RPMI7951 (cell line): ENCODE measurements around the gene DMBX1. TPM values are rescaled to one million over a fixed set of nuclear protein-coding genes. Genes with fewer than 3 reads are reported as not detected.

Source experiments
- DNase-seq: peaks from one replicate; pipeline ENCODE4 v3.0.0-alpha.2; 2012; ENCODE audit warnings: low read depth
- total RNA-seq: library from RNA; depleted of rRNA; stranded (reverse); fragments of >200 nt; shearing (Covaris generic); gene quantifications from 2 replicates; pipeline ENCODE4 v1.2.3, GENCODE V29; 2014

Gene DMBX1
- total RNA-seq, 1 experiment from 2014 or later = not detected

GRCh38 chr1:46506470-46507219, 17.0 kb downstream of the DMBX1 start:
- no peak for DNase-seq

GRCh38 chr1:46508757-46509156, 19.1 kb downstream of the DMBX1 start:
- DNase-seq = no peak

DNA sequence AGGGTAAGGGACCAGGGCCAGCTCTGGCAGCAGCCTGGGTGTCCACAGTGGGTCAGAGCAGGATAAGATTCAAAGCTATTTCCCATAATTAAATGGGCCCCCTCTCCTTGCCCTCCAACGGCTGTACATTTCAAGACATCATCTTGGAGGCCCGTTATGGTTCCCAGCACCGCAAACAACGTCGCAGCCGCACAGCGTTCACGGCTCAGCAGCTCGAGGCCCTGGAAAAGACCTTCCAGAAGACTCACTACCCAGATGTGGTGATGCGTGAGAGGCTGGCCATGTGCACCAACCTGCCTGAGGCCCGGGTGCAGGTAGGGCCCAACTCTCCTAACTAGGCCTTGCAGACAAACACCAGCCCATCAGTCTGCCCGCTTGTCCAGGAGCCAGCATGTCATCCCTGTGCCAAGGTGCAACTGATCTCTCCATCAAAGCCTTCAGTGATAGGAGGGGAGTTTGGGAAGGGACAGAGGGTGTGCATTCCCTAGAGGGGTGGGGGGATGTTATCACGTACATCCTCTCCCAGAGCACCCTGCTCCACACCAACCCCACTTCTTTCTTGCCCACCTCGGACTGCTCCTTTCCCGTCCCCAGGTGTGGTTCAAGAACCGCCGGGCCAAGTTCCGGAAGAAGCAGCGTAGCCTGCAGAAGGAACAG, 20.8 kb downstream of the DMBX1 start:
- DNase-seq = no peak

GRCh38 chr1:46510998-46511365, 21.3 kb downstream of the DMBX1 start:
- DNase-seq = no peak

- DNase-seq = no peak
These were observed 22.6 kb downstream of the DMBX1 start for GRCh38 chr1:46512135-46512791.

DNA sequence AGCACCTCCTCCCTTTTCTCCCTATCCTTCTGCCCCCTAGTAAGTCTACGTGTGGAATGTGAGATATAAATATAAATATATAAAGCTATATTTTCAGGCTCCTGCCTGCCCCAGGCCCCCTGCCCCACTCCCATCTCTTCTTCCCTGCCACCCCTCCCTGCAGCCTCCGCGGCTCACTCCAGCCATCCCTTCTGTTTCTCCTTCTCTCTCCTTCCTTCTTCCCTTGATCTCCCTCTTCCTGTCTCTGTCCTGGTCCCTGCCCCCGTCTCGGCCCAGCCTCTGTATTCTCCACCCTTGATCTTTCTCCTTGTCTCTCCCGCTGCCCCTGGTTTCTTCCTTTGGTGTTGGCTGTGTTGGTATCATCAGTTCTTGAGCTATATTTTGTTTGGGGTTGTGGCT, 23.2 kb downstream of the DMBX1 start:
- no peak for DNase-seq

DNA sequence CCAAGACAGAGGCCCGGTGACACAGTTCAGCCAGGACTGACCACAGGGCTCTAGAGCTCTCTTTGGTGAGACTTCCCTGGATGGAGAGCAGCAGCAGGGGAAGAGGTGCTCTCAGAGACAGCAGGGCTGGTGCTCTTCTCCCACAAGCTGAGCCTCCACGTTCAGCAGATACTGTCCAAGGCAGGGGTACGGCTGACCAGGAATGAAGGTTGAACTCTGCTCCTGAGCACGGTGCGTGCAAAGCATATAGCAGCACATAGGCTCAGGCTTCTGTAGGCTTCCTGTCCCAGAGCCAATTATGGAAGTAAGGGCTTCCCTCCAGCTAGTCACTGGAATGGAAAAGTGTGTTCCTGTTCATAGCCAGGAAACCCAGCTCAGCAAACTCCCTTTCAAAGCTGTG, 23.9 kb downstream of the DMBX1 start:
- no peak for DNase-seq

DNA sequence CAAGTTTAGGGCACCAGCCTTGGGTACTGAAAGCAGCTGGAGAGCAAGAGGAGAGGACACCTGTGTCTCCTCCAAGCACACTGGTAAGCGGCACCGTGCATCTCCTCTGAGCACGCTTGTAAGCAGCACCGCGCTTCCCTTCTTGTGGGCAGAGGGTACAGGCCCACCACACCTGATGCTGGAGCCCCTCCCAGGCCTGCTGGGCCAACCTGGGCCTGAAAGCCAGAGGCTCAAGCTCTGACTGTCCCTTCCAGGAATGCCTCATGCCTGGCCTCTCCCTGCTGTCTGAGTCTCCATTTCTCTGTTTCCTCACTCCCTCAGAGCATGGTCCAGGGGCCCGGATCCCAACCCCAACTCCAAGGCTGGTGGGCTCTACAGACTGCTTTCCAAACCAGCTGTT, 25.9 kb downstream of the DMBX1 start:
- DNase-seq = no peak

GRCh38 chr1:46516200-46516950, 26.7 kb downstream of the DMBX1 start:
- no peak for DNase-seq

DNA sequence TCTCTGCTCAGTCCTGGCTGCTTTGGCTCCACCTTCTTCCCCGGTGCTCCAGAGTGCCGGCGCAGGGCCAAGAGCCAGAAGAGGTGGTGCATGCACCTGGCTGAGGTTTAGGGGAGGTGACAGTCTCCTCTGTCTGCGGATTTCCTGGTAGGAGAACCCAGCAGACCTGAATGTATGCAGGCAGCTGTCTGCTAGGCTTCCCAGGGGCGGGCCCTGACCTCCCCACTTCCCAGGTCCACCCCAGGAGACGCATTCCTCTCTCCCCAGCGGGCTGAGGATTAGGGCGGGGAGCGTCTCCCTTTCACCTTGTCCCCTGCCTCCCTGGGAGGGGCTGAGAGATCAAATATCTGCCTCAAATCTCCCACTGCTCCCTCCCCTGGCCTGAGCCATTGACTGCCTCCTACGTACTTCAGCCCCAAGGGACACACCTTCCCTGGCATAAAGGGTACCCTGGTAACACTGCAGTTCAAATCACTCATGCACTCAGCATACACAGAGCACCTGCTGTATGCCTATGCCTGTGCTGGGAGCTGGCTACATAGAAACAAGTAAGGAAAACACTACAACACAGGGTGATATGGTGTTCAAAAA, 27.5 kb downstream of the DMBX1 start:
- no peak for DNase-seq

- no peak for DNase-seq
These were observed 28.4 kb downstream of the DMBX1 start for GRCh38 chr1:46517932-46518498.

DNA sequence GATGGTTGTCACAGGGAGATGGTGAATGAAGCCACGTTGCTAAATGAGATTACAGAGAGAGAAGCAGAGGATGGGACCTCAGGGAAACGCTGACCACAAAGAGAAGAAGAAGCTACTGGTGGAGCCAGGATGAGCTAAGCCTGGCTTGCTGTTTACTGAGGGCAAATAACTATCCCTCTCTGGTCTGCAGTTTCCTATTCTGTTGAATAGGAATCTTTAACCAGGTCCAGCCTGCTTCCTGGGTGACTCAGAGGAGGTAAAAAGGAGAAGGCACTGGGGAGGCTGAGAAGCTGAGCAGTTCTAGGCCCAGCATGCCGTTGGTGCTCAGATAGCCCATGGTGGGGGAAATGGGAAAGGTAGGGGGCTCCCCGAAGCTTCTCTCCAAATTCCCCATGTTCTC, 29.6 kb downstream of the DMBX1 start:
- DNase-seq = no peak

DNA sequence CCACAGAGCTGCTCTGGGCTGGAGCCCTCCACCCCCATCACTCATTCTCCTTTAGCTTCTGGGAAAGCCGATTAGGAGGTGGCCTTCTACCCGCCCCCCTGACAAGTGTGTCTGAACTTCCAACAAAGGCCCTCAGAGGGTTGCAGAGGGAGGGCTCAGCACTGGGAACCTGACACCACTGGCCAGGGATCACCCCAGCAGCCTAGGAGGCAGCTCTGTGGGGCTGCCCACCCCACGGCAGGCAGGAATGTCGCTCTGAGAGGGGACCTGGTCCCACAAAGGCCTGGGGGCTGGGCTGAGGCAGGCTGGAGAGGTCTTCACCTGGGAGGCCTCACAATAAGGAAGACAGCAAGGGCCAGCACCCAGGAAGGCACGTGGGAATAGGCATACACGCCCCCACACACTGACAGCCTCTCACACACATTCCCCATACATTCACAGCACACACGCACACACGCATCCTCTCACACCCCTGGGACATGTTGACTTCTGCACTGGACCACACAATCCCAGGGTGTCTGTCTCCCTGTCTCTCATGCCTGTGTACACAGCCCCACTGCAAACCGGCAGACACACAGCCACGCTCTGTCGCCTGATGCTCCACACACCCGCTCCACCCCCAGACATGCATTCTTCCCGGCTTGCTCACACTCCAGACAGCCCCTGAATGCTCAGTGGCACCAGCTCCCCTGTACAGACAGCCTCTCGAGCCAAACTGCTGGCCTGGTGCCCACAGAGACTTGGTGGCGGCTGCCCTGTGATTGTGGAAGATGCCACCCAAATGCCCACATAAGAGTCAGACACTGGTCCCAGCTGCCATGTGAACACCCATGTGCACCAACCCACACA, 30.7 kb downstream of the DMBX1 start:
- DNase-seq = peak; percentile 83

GRCh38 chr1:46521414-46521813, 31.8 kb downstream of the DMBX1 start:
- DNase-seq = no peak

- peak; percentile 89 for DNase-seq
These were observed 32.7 kb downstream of the DMBX1 start for GRCh38 chr1:46522184-46522968.

GRCh38 chr1:46522969-46523320, 33.3 kb downstream of the DMBX1 start:
- no peak for DNase-seq

- no peak for DNase-seq
These were observed 34.1 kb downstream of the DMBX1 start for GRCh38 chr1:46523496-46524353.

- DNase-seq = no peak
These were observed 35.2 kb downstream of the DMBX1 start for GRCh38 chr1:46524843-46525242.
